ENCODE data around the gene RNF212. TPM values are rescaled to one million over a fixed set of nuclear protein-coding genes. Genes with fewer than 3 reads are reported as not detected.

Gene RNF212
- total RNA-seq, 4 donors from 2014 or later: 3.4 to 9.3 (median 6.6) TPM

DNA sequence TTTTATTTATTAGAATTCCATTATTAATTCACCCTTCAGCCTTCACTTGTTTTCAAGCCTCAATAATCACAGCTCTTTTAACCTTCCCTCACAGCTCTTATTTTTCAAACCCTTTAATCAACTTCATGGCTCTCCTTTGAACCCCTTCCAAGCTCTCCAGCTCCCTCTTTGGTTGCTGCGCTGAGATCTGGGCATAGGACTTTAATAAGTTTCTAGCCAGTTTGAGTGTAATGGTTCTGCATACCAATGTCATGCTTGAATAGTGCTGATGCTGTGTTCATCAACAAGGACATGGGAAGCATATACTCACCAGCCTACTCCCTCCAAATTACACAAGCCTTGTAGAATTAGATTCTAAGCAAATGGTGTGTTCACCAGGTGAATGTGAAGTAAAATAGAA lies 3.5 kb upstream of the RNF212 start:
- TF ChIP-seq CTCF (IDR thresholded peaks at IDR 0.05): no peak
- peak; percentile 50 for ATAC-seq (ENCODE audit: low FRiP score)
- no peak for DNase-seq (ENCODE audit: low spot score)

- no peak for TF ChIP-seq CTCF (IDR thresholded peaks at IDR 0.05)
- DNase-seq (ENCODE audit: low spot score) (no peak), ATAC-seq (ENCODE audit: low FRiP score) (no peak)
These were observed 2.3 kb upstream of the RNF212 start for GRCh38 chr4:1115528-1116293.

DNA sequence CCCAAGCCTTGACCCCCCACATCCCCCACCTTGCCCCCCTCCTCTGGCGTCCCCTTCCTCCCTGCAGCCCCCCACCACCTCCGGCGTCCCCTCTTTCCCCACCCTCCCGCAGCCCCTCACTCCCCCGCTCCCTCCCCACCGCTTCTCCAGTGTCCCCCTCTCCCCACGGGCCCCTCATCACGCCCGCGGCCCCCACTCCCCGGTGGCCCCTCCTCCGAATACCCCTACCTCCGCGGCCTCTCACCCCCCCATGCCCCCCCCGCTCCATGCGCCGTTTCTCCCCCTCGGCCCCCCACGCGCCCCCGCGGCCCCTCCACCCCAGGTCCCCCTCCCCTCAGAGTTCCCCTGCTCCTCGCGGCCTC lies 562 bp downstream of the RNF212 start:
- ATAC-seq (ENCODE audit: low FRiP score) (no peak), DNase-seq (ENCODE audit: low spot score) (no peak)
- TF ChIP-seq CTCF (IDR thresholded peaks at IDR 0.05): no peak

DNA sequence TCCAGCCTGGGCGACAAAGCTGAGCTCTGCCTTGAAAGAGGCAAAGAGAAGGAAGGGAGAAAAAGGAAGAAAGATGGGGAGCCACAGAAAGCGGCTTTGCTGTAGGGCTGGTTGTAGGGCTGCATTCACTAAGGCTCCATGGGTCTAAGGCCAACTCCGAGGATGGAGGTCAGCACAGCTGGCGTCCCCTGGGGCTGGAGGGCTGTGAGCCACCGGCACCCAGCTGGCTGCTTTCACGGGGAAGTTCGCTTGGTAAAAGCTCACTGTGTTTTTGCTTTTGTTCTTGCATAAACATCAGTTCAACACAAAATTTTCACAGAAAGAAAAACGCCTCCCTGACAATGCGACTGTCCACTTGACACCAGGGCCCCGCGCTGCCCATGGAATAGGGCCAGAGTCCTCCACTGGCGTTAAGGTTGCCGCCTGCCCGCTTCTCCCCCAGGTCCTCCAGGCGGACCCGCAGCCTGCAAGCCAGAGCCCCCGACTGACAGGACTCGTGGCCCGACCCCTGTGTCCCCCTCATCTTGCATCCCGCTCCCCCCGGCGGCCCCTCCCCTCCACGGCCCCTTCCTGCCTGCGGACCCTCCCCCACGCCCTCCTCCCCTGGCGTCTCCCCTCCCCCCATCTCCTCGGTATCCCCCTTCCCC lies 1.1 kb downstream of the RNF212 start:
- TF ChIP-seq CTCF (IDR thresholded peaks at IDR 0.05): no peak
- ATAC-seq (ENCODE audit: low FRiP score): no peak
- no peak for DNase-seq (ENCODE audit: low spot score)

DNA sequence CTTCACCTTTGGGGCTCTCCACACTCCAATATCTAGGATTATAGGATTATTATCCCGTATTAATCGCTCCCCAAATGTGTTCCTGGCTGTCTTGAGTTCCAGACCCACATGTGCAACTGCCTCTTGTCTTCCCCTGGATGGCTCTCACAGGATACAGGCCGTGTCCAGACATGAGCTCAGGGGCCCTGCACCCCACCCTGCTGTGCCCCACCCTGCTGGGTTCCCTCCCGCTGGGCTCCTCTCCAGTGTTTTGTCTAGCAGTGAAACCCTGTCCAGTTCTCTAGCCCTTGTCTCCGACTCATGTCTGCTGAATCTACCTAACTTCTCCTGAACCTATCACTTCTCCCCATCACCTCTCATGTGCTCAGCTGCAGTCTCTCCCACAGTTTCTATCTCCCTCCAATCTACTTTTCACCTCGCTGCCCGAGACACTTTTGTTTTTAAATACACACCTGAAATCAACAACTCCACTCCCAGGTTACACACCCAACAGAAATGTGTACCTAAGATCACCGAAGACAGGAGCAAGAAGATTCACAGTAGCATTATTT lies 2.0 kb downstream of the RNF212 start:
- TF ChIP-seq CTCF (IDR thresholded peaks at IDR 0.05): no peak
- no peak for DNase-seq (ENCODE audit: low spot score)
- ATAC-seq (ENCODE audit: low FRiP score): no peak

DNA sequence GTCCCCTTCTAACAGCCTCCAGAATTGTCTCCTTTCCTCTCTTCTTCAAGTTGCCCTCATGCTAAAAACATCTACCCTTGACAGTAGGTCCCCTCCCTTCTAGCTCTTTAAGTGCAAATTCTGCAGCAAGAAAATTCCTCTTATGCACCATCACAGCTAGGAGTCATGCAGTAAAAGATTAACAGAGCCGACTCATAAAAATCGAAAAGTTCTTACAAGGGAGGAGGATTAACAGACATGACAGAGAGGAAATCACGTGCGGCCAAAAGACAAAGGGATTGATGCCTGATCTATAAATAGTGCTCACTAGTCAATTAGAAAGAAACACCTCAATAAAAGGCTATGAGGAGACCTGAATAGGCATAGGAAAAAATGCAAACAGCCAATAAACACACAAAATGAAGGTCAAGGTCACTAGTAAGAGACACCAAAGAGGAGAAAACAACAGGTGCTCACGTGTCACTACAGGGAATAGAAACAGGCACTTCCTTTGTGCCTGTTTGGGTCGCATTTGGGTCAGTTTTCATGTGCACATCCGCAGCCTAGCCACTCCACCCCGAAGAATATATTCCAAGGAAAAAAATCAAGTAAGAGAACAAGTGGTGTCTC lies 3.4 kb downstream of the RNF212 start:
- ATAC-seq (ENCODE audit: low FRiP score) (no peak), DNase-seq (ENCODE audit: low spot score) (no peak)
- TF ChIP-seq CTCF (IDR thresholded peaks at IDR 0.05): no peak
